ENCODE results near the gene LRBA.

The LRBA gene

DNA sequence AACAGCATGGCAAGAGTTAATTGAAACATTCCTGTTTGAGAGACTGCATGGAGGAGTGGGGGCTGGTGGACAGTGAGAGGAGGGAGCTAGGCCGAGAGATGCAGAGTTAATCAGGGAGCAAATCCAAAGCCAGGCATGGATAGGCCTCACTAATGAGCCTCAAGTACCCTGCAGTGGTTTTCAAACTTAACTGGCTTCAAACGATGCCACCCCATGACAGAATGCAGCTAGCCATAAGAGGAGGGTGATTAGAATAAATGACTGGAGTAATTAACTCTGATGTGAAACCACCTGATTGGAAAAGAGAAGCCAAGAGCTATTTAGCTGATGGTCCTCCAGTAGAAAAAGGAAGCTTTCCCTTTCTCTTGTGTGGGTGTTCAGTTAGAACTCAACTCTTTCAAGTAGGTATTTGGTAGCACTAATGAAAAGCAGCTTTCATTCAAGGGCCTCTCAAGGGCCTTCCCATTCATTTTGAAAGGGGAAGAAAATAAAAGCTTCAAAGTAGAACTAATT, 648.5 kb downstream of the LRBA start:
- DNase-seq (ENCODE audit: low read depth) = no peak
- TF ChIP-seq, protein P1, sequence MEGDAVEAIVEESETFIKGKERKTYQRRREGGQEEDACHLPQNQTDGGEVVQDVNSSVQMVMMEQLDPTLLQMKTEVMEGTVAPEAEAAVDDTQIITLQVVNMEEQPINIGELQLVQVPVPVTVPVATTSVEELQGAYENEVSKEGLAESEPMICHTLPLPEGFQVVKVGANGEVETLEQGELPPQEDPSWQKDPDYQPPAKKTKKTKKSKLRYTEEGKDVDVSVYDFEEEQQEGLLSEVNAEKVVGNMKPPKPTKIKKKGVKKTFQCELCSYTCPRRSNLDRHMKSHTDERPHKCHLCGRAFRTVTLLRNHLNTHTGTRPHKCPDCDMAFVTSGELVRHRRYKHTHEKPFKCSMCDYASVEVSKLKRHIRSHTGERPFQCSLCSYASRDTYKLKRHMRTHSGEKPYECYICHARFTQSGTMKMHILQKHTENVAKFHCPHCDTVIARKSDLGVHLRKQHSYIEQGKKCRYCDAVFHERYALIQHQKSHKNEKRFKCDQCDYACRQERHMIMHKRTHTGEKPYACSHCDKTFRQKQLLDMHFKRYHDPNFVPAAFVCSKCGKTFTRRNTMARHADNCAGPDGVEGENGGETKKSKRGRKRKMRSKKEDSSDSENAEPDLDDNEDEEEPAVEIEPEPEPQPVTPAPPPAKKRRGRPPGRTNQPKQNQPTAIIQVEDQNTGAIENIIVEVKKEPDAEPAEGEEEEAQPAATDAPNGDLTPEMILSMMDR (IDR thresholded peaks at IDR 0.05; ENCODE audit: control insufficient read depth, extremely low read depth, insufficient read depth) = no peak
- no peak overlapping the region for H3K4me3 ChIP-seq (ENCODE audit: low read depth, low read length)

- H3K4me3 ChIP-seq (ENCODE audit: low read depth, low read length) = no peak overlapping the region
- DNase-seq (ENCODE audit: low read depth) = no peak
- TF ChIP-seq, protein P1 (IDR thresholded peaks at IDR 0.05; ENCODE audit: control insufficient read depth, extremely low read depth, insufficient read depth) = no peak
Observed at GRCh38 chr4:150363721-150364688, 651.1 kb downstream of the LRBA start.

GRCh38 chr4:150358691-150359090, 656.4 kb downstream of the LRBA start:
- H3K4me3 ChIP-seq (ENCODE audit: low read depth, low read length) = no peak overlapping the region
- TF ChIP-seq, protein P1 (IDR thresholded peaks at IDR 0.05; ENCODE audit: control insufficient read depth, extremely low read depth, insufficient read depth) = no peak
- DNase-seq (ENCODE audit: low read depth) = no peak

DNA sequence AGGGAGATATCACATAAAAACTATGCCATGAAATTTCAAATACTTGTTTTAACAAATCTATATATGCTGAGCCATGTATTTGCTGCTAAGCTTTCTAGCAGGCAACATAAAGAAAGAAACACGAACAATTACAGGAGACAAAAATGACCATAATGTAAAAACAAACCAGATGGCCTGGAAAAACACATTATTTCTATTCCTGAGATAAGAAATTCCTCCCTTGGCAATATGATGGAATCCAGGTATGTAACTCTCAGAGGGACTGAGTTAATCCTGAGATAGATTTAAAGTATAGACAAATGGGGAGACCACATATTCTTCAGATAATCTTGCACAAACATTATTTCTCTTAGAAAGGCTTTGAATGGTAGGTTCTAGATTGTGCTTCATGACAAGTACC, 657.3 kb downstream of the LRBA start:
- no peak overlapping the region for H3K4me3 ChIP-seq (ENCODE audit: low read depth, low read length)
- TF ChIP-seq, protein P1 (IDR thresholded peaks at IDR 0.05; ENCODE audit: control insufficient read depth, extremely low read depth, insufficient read depth) = no peak
- DNase-seq (ENCODE audit: low read depth) = no peak

DNA sequence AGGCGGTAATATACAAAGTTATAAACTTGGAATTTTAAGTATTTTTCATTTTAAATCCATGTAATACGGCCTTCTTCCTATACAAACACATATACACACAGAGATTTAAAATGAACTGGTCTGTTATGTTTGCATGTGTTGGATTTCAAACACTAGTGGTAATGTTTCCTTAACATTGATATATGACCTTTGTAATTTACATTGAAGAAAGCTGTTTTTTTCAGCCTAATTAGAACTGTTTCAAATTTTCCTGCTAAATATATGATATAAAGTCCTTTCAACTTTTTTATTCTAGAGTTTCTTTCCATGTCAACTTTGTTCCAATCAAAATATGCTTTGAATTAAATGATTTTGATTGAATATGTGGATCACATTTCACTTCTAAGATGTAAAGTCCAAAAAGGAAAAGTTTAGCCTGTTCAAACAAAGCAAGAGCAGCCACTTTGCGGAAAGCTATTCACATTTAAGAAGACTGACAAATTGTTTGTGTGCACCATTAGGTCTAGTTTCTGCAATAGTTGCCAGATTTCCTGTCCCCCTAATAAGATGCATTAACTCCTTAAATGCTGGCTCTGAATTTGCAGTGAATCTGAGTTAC, 659.1 kb downstream of the LRBA start:
- no peak overlapping the region for H3K4me3 ChIP-seq (ENCODE audit: low read depth, low read length)
- TF ChIP-seq, protein P1 (IDR thresholded peaks at IDR 0.05; ENCODE audit: control insufficient read depth, extremely low read depth, insufficient read depth) = no peak
- no peak for DNase-seq (ENCODE audit: low read depth)

- no peak overlapping the region for H3K4me3 ChIP-seq (ENCODE audit: low read depth, low read length)
- DNase-seq (ENCODE audit: low read depth) = no peak
- TF ChIP-seq, protein P1 (IDR thresholded peaks at IDR 0.05; ENCODE audit: control insufficient read depth, extremely low read depth, insufficient read depth) = no peak
Observed at GRCh38 chr4:150355418-150355817, 659.7 kb downstream of the LRBA start.
